Cardiac ventricle fibroblast (primary cell): ENCODE data around the gene IMPDH1. TPM values are rescaled to one million over a fixed set of nuclear protein-coding genes. Genes with fewer than 3 reads are reported as not detected.

Experiments used
- total RNA-seq: library from RNA; depleted of rRNA; stranded (reverse); fragments of >200 nt; gene quantifications from 2 replicates; pipeline ENCODE4 v1.2.3, GENCODE V29; 2015

Gene IMPDH1
- total RNA-seq: 39.4 and 44.6 TPM in 2 replicates

DNA sequence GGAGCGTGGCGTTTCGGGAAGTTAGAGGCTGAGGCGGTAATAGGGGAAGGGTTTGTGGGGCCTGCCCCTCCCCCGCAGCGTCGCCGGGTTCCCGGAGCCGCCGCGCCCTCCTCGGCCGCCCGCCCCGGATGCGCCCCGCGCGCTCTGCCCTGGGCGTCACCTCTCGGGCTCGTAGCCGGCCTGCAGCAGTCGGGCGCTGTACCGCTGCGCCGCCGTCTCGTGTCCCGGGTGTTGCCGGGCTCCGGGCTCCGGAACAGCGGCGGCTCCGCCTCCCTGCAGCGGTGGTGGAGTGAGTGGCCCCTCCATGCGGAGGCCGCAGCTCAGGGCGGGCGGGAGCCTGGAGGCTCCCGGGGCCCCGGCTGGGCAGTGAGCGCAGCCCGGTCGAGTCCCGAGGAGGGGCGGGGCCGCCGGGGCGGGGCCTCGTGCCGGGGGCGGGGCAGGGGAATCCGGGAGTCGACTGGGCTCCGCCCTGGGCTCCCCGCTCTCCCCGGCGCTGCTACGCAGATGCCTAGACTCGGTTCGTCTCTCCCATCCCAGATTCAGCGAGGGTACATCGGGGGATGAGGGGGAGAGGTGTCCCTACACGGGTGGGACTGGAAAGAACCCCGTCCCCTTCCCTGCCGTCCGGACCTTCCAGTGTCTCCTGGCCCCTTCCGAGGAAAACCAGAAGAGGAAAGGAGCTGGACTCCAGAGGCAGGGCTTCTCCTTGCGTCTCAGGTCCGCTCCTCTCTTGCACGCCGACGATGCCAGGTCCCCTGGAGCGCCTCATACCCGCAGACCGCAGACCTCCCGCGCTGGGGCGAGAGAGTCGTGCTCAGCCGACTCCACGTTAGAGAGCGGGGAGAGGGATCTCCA is at the start of gene IMPDH1:
IMPDH1 (minus strand) TSS at position 387 of the 855 bp plus-strand sequence; CDS start at position 306, 81 bp downstream.

DNA sequence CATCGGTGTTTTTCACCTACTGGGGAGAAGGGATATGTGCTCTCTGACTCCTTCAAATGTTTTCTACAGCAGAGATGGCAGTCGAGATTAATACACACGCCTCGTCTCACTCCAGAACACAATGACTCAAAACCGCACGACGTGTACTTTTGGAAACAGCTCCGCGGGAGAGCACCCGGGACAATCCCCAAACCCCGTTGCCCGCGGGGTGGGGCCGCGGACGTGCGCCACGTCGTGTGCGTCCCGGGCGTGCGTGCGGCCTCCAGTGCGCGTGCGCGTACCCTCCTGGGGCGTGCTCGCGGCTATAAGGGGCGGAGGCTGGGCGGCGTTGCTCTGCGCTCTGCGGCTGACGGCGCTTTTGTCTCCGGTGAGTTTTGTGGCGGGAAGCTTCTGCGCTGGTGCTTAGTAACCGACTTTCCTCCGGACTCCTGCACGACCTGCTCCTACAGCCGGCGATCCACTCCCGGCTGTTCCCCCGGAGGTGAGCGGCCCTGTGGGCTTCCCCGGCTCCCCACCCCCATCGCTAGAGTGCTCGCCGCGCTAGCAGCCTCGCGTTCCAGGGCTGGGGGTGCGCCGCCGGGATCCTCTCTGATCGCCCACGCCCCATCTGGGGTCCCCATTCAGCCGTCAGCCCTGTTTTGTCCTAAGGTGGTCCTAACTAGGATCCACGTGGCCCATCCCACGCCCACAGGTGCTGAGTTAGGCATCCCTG is 45.9 kb upstream of the IMPDH1 start, which contains the start of gene HILPDA:
HILPDA (plus strand) TSS at position 336 of the 712 bp plus-strand sequence. CDS start 1,391 bp downstream, outside the sequence.

DNA sequence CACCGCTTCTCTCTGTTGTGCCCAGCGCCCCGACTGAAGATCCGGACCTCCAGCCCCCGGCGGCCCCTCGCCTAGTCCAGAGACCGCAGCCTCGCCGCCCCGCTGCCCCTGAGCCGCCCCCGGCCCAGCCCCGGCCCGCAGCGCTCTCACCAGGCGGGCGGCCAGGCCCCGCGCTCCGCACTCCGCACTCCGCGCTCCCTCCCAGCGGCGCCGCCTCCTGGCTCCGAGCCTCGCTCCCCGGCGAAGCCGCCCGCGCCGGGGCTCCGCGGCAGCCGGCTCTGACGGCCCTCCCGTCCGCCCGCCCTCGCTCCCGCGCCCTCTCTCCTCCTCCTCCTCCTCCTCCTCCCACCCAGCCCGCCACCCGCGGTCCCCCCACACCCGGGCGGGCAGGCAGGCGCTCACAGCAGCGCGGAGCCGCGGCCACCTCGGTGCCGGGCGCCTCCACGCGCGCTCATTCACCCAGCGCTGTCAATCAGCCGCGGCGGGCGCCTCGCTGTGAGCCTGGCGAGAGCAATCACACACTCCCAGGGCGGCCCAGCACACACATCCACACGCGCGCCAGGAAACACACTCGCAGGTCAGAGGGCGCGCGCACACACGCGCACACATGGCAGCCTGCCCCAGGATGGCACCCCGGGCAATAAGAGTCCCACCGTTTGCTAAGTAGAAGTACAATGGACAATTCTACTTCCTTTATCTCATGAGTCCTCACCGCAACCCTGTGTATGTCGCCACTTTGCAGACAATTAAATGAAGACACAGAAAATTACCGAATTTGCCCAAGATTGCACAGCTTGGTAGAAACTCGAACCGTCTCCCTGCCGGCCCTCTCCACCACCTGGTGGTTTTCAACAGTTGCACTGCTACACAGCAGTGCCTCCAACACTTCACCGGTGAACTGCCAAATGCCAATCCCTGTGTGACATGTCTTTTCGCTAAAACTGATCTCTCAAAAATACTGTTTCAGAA is 48.1 kb downstream of the IMPDH1 start, which contains the start of gene PRRT4:
PRRT4 (minus strand) TSS at position 280 of the 969 bp plus-strand sequence.

DNA sequence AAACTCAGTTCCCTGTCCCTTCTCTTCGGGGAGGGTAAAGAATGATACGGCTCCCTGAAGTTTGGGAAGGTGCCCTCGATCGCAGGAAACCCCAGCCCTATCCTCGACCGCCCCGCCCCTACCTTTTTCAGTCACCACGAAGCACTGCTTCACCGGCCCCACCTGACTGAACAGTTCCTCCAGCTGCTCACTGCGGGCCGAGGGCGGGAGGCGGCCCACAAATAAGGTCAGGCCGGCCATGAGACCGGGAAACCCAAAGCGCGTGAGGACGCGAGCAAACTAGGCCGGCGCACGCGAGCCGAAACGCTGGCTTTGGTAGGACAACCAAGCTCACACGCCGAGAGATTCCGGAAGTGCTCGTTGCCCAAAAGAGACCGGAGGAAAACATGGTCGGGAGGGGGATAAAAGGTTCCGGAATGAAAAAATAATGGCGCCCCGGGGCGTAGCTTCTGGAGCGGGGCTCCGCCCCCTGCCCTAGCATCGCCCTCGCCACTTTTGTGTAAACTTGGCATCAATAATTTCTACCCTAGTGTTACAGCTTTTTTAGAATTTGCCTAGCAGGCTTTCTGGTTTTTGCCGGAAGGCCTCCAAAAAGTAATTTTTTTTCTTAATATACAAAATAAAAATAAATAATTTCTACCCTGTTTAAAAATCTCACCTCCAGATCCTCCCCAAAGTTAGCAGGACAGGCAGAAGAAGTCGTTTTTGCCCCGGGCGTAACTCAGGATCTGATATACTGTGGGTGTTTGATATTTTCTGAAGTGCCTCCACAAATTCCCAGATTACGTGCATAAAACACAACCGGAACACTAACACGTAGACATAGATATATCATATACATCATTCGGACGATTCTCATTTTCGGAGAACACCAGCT is 66.0 kb downstream of the IMPDH1 start, which contains the start of gene RBM28:
RBM28 (minus strand) TSS at position 355 of the 877 bp plus-strand sequence; CDS start at position 240, 115 bp downstream.

Other genes with a start within 250 kb of the IMPDH1 start
- not detected in 2 replicates for gene LEP, start 168.7 kb downstream of the IMPDH1 start, total RNA-seq
- gene RBM28, start 66.1 kb downstream of the IMPDH1 start, total RNA-seq: 10.9 and 11.6 TPM in 2 replicates
- gene PRRT4, start 48.3 kb downstream of the IMPDH1 start, total RNA-seq: 0.54 and 0.56 TPM in 2 replicates
- 43.1 and 50.9 TPM in 2 replicates for gene HILPDA, start 45.9 kb upstream of the IMPDH1 start, total RNA-seq
- gene METTL2B, start 66.8 kb upstream of the IMPDH1 start, total RNA-seq: 21.6 and 23.5 TPM in 2 replicates